ENCODE results near the gene DNAH3. TPM values are rescaled to one million over a fixed set of nuclear protein-coding genes. Genes with fewer than 3 reads are reported as not detected.

DNAH3 gene
- total RNA-seq, 1 experiment from 2014 or later: 0.70 TPM

- Histone ChIP-seq H3K27me3 (ENCODE audit: insufficient read depth, low read depth) (no peaks in the 10 kb centered on the region), H4K20me1 (ENCODE audit: insufficient read depth) (peaks cover 7% of the 10 kb centered on the region; the same call in 1 of the 2 replicates), H3K79me2 (ENCODE audit: low read depth) (peaks cover 88% of the 10 kb centered on the region), H3K27ac (no peak overlapping the region), H3K36me3 (ENCODE audit: low read depth) (peaks cover 28% of the 10 kb centered on the region; the same call in 1 of the 2 replicates), H3K9me3 (ENCODE audit: insufficient read depth, low read depth) (no peaks in the 10 kb centered on the region), H3F3A (ENCODE audit: insufficient read depth, low read depth) (peaks cover 20% of the 10 kb centered on the region), H3K4me1 (replicated peaks; ENCODE audit: insufficient read depth) (peaks cover 40% of the 10 kb centered on the region), H3K4me3 (0 out of 2 replicates have a peak overlapping the region, but pooled peaks have one; percentile 7), H2AFZ (no peak overlapping the region), H3K4me2 (peak overlapping the region; percentile 96), H3K9me2 (ENCODE audit: insufficient read depth) (no peaks in the 10 kb centered on the region)
- ChIA-PET POLR2A (ENCODE audit: unreplicated experiment) (interaction anchor here (0.5 to 0.6 kb wide), 3 partner anchors 13 to 1374 kb away, joined by 3 to 7 read pairs (median 3); no protein-coding TSS in a partner anchor), CTCF (no interaction called here)
- TF ChIP-seq EZH2 (IDR thresholded peaks at IDR 0.05; ENCODE audit: low read depth) (no peak), CTCF (conservative IDR thresholded peaks at IDR 0.05) (no peak)
- no peak for DNase-seq
- intact Hi-C loops (cut with micrococcal nuclease; ENCODE audit: unreplicated experiment): no loop called here
- BruUV-seq (replicated peaks): no TSS peak
Observed at GRCh38 chr16:20897922-20898321, 252.7 kb downstream of the DNAH3 start.

- Histone ChIP-seq H3K4me1 (replicated peaks; ENCODE audit: insufficient read depth) (peaks cover 34% of the 10 kb centered on the region), H3K4me3 (no peak overlapping the region), H3K27ac (no peak overlapping the region), H3K79me2 (ENCODE audit: low read depth) (peaks cover 86% of the 10 kb centered on the region), H3K27me3 (ENCODE audit: insufficient read depth, low read depth) (no peaks in the 10 kb centered on the region), H3K4me2 (peak overlapping the region; percentile 96), H2AFZ (no peak overlapping the region), H3K9me2 (ENCODE audit: insufficient read depth) (no peaks in the 10 kb centered on the region), H3K9me3 (ENCODE audit: insufficient read depth, low read depth) (no peaks in the 10 kb centered on the region), H3F3A (ENCODE audit: insufficient read depth, low read depth) (peaks cover 16% of the 10 kb centered on the region), H3K36me3 (ENCODE audit: low read depth) (peaks cover 24% of the 10 kb centered on the region; the same call in 1 of the 2 replicates), H4K20me1 (ENCODE audit: insufficient read depth) (peaks cover 7% of the 10 kb centered on the region; the same call in 1 of the 2 replicates)
- no TSS peak for BruUV-seq (replicated peaks)
- intact Hi-C loops (cut with micrococcal nuclease; ENCODE audit: unreplicated experiment): no loop called here
- CTCF ChIA-PET: interaction anchor here (0.5 kb wide), 1 partner anchor 77 kb away, joined by 3 read pairs; no protein-coding TSS in a partner anchor
- TF ChIP-seq EZH2 (IDR thresholded peaks at IDR 0.05; ENCODE audit: low read depth): no peak
- no peak for TF ChIP-seq CTCF (conservative IDR thresholded peaks at IDR 0.05)
- DNase-seq: no peak
- POLR2A ChIA-PET (ENCODE audit: unreplicated experiment): interaction anchor here (0.5 kb wide), 1 partner anchor 12 kb away, joined by 3 read pairs; no protein-coding TSS in a partner anchor
Observed at GRCh38 chr16:20897253-20897897, 253.3 kb downstream of the DNAH3 start.

GRCh38 chr16:20894388-20894787, 256.3 kb downstream of the DNAH3 start:
- no peak overlapping the region for H3K4me3 ChIP-seq
- TF ChIP-seq CTCF (conservative IDR thresholded peaks at IDR 0.05): no peak
- intact Hi-C loops (cut with micrococcal nuclease; ENCODE audit: unreplicated experiment): no loop called here
- BruUV-seq (replicated peaks): no TSS peak
- no peak overlapping the region for H3K4me2 ChIP-seq
- no peak overlapping the region for H2AFZ ChIP-seq
- ChIA-PET CTCF (interaction anchor here (0.6 kb wide), 1 partner anchor 1300 kb away, joined by 9 read pairs; no protein-coding TSS in a partner anchor), POLR2A (ENCODE audit: unreplicated experiment) (interaction anchor here (0.5 kb wide), 1 partner anchor 13 kb away, joined by 3 read pairs; no protein-coding TSS in a partner anchor)
- peaks cover 7% of the 10 kb centered on the region; the same call in 1 of the 2 replicates for H4K20me1 ChIP-seq (ENCODE audit: insufficient read depth)
- H3K4me1 ChIP-seq (replicated peaks; ENCODE audit: insufficient read depth): peaks cover 26% of the 10 kb centered on the region
- no peaks in the 10 kb centered on the region; the same call in 1 of the 2 replicates for H3F3A ChIP-seq (ENCODE audit: insufficient read depth, low read depth)
- H3K27me3 ChIP-seq (ENCODE audit: insufficient read depth, low read depth): no peaks in the 10 kb centered on the region
- H3K27ac ChIP-seq: no peak overlapping the region
- peaks cover 37% of the 10 kb centered on the region; the same call in 1 of the 2 replicates for H3K36me3 ChIP-seq (ENCODE audit: low read depth)
- H3K9me3 ChIP-seq (ENCODE audit: insufficient read depth, low read depth): no peaks in the 10 kb centered on the region
- DNase-seq: no peak
- H3K79me2 ChIP-seq (ENCODE audit: low read depth): peaks cover 86% of the 10 kb centered on the region
- no peaks in the 10 kb centered on the region for H3K9me2 ChIP-seq (ENCODE audit: insufficient read depth)

All from PC-9 (cell line).